Omental fat pad (tissue), 4 donors: ENCODE results near the gene FSTL4. TPM values are rescaled to one million over a fixed set of nuclear protein-coding genes. Genes with fewer than 3 reads are reported as not detected.

ENCODE experiments used
- ATAC-seq: fragments of 150-250 bp; one replicate; pipeline ENCODE4 v1.9.1; 2016; ENCODE audit warnings: mild to moderate bottlenecking, moderate library complexity; ENCODE audit not compliant: low FRiP score
- DNase-seq: peaks from one replicate; pipeline ENCODE4 v3.0.0-alpha.2; 2019; ENCODE audit warnings: low spot score
- CTCF ChIP-seq, 3 donors: fragments of 450-650 bp; IDR thresholded peaks; one replicate each; pipeline ENCODE4 v1.5.1; 2016 to 2017; ENCODE audit warnings: antibody characterized with exemption in 3 of 3, mild to moderate bottlenecking in 3 of 3, moderate library complexity in 2 of 3
- total RNA-seq, 4 donors: library from RNA; depleted of rRNA; stranded (reverse); fragments of >200 nt; gene quantifications; one replicate each; pipeline ENCODE4 v1.1.0, GENCODE V29; 2016

The FSTL4 gene
- total RNA-seq, 4 donors from 2014 or later, result 0.32 TPM; not detected in 3

GRCh38 chr5:133309984-133310621 lies 302.2 kb downstream of the FSTL4 start:
- DNase-seq (no peak), ATAC-seq (no peak)
- no peak for TF ChIP-seq CTCF (IDR thresholded peaks at IDR 0.05)

- TF ChIP-seq CTCF (IDR thresholded peaks at IDR 0.05), result no peak
- DNase-seq (no peak), ATAC-seq (no peak)
Measured at GRCh38 chr5:133309166-133309795, 303.1 kb downstream of the FSTL4 start.

- no peak for DNase-seq
- ATAC-seq, result no peak
- TF ChIP-seq CTCF (IDR thresholded peaks at IDR 0.05), result no peak
Measured at GRCh38 chr5:133307275-133307674, 305.1 kb downstream of the FSTL4 start.

GRCh38 chr5:133304707-133305216 lies 307.6 kb downstream of the FSTL4 start:
- no peak for DNase-seq
- no peak for ATAC-seq
- no peak for TF ChIP-seq CTCF (IDR thresholded peaks at IDR 0.05)

- ATAC-seq (no peak), DNase-seq (no peak)
- no peak for TF ChIP-seq CTCF (IDR thresholded peaks at IDR 0.05)
Measured at GRCh38 chr5:133304178-133304577, 308.2 kb downstream of the FSTL4 start.

GRCh38 chr5:133303298-133303697 lies 309.0 kb downstream of the FSTL4 start:
- DNase-seq (no peak), ATAC-seq (no peak)
- TF ChIP-seq CTCF (IDR thresholded peaks at IDR 0.05), result no peak

- DNase-seq (no peak), ATAC-seq (no peak)
- no peak for TF ChIP-seq CTCF (IDR thresholded peaks at IDR 0.05)
Measured at GRCh38 chr5:133299728-133300127, 312.6 kb downstream of the FSTL4 start.
